ENCODE measurements around the gene NAXE.

NAXE gene

DNA sequence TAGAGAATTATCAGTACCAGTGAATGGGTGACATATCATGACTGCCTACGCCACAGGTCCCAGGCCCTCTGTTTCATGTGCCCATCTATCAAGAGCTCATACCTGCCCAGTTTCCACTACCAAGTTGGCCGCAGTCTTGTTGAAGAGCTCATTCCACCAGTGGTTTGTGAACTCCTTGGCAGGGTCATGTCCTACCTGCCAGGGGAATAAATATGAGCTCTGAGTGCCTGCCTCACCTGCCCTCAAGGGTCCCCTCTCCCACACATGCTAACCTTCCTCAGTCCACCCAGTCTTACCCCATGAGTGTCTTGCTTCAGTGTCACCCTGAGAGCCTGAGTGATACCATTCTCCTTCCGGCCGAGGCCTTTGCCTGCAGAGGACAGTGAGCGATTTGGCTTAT is 6.5 kb downstream of the NAXE start:
- CTCF ChIA-PET: interaction anchor here (0.6 to 0.8 kb wide), 2 partner anchors 10 to 152 kb away, joined by 3 read pairs; no protein-coding TSS in a partner anchor
- no peak for TF ChIP-seq FOXM1 (IDR thresholded peaks at IDR 0.05; ENCODE audit: borderline replicate concordance)
- TF ChIP-seq NFRKB (IDR thresholded peaks at IDR 0.05): no peak
- no peak for TF ChIP-seq FOXA1 (IDR thresholded peaks at IDR 0.05)
- no peak for TF ChIP-seq LEF1 (IDR thresholded peaks at IDR 0.05; ENCODE audit: borderline replicate concordance)
- no peak for TF ChIP-seq FOXK2 (IDR thresholded peaks at IDR 0.05)
- TF ChIP-seq ELF4 (IDR thresholded peaks at IDR 0.05): no peak
- TF ChIP-seq, protein P1, sequence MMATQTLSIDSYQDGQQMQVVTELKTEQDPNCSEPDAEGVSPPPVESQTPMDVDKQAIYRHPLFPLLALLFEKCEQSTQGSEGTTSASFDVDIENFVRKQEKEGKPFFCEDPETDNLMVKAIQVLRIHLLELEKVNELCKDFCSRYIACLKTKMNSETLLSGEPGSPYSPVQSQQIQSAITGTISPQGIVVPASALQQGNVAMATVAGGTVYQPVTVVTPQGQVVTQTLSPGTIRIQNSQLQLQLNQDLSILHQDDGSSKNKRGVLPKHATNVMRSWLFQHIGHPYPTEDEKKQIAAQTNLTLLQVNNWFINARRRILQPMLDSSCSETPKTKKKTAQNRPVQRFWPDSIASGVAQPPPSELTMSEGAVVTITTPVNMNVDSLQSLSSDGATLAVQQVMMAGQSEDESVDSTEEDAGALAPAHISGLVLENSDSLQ (IDR thresholded peaks at IDR 0.05): no peak
- no peak for TF ChIP-seq BHLHE40 (IDR thresholded peaks at IDR 0.05; ENCODE audit: borderline replicate concordance)
- TF ChIP-seq CTBP1 (IDR thresholded peaks at IDR 0.05; ENCODE audit: borderline replicate concordance): no peak
- TF ChIP-seq HDGF (IDR thresholded peaks at IDR 0.05; ENCODE audit: borderline replicate concordance): no peak
- no peak for TF ChIP-seq L3MBTL2 (conservative IDR thresholded peaks at IDR 0.05)
- TF ChIP-seq SP1 (IDR thresholded peaks at IDR 0.05): no peak
- no peak for TF ChIP-seq ARNT (IDR thresholded peaks at IDR 0.05)
- TF ChIP-seq TARDBP (IDR thresholded peaks at IDR 0.05): no peak
- TF ChIP-seq SUZ12 (IDR thresholded peaks at IDR 0.05): no peak
- TF ChIP-seq ZNF384 (IDR thresholded peaks at IDR 0.05): no peak
- no peak for DNase-seq (ENCODE audit: extremely low spot score)
- POLR2A ChIA-PET: no interaction called here

DNA sequence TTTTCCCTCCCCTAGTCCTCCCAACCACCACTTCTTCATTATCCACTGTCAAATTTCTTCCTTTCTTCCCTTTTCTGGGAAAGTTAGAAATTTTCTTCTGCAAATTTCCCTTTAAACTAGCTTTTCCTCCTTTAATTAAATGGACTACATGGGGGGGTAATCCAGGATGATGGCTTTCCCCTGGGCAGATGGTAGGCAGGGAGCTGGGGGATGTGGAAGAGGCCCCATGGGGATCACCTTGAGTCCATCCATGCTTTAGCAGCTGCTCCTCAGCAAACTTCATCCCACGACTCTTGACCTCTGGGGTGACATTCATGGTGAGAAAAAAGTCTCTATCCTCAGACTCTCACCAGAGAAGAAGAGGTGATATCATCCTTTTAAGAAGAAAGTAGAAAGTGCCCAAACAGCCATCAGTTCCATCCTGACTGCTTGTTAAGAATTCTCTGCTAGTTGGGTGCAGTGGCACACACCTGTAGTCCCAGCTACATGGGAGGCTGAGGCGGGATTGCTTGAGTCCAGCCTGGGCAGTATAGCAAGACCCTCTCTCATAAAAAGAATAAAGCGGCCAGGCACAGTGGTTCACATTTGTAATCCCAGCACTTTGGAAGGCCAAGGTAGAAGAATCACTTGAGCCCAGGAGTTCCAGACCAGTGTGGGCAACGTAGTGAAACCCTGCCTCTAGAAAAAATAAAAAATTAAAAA is 7.3 kb downstream of the NAXE start:
- ChIA-PET POLR2A (interaction anchor here (4.9 kb wide), 1 partner anchor 7 kb away, joined by 57 read pairs; the partner anchor contains the start of gene NAXE), CTCF (interaction anchor here (0.6 to 0.8 kb wide), 4 partner anchors 8 to 153 kb away, joined by 3 read pairs; no protein-coding TSS in a partner anchor)
- no peak for DNase-seq (ENCODE audit: extremely low spot score)
- no peak for TF ChIP-seq L3MBTL2 (conservative IDR thresholded peaks at IDR 0.05)

DNA sequence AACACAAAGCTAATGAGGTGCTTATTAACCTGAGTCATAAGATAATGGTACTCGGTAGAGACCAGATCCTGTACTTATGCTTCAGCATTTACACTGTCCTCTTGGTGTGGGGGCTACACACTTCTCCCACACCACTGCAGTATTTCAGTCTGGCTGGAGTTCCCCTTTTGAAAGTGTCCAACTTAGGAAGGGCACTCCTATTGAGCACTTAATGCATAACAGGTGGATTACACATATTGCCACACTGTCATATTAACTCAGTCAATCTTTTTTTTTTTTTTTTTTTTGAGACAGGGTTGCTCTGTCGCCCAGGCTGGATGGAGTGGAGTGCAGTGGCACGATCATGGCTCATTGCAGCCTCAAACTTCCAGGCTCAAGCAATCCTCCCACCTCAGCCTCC is 8.2 kb downstream of the NAXE start:
- no peak for DNase-seq (ENCODE audit: extremely low spot score)
- POLR2A ChIA-PET: interaction anchor here (1.0 to 4.9 kb wide), 3 partner anchors 8 to 143 kb away, joined by 4 to 57 read pairs (median 4); partner anchors contain the start of gene NAXE

GRCh38 chr1:156600733-156601121 is 9.2 kb downstream of the NAXE start:
- no peak for TF ChIP-seq TARDBP (IDR thresholded peaks at IDR 0.05)
- no peak for TF ChIP-seq LEF1 (IDR thresholded peaks at IDR 0.05; ENCODE audit: borderline replicate concordance)
- no peak for TF ChIP-seq ARNT (IDR thresholded peaks at IDR 0.05)
- no peak for TF ChIP-seq ZNF384 (IDR thresholded peaks at IDR 0.05)
- TF ChIP-seq FOXA1 (IDR thresholded peaks at IDR 0.05): no peak
- no peak for TF ChIP-seq SUZ12 (IDR thresholded peaks at IDR 0.05)
- ChIA-PET POLR2A (interaction anchor here (1.0 to 4.9 kb wide), 4 partner anchors 9 to 144 kb away, joined by 3 to 57 read pairs (median 4); partner anchors contain the start of genes NAXE and TTC24), CTCF (interaction anchor here (0.7 to 2.3 kb wide), 2 partner anchors 9 to 126 kb away, joined by 3 to 7 read pairs; partner anchors contain the start of gene NAXE)
- DNase-seq (ENCODE audit: extremely low spot score): no peak

More for the DNA sequence above, 8.2 kb downstream of the NAXE start:
- CTCF ChIA-PET: interaction anchor here (0.7 to 2.3 kb wide), 3 partner anchors 8 kb away, joined by 3 to 7 read pairs (median 3); partner anchors contain the start of gene NAXE
- TF ChIP-seq, protein P1 (IDR thresholded peaks at IDR 0.05): 0 out of 2 replicates have a peak, but pooled peaks have one; percentile 42
- no peak for TF ChIP-seq ELF4 (IDR thresholded peaks at IDR 0.05)
- TF ChIP-seq BHLHE40 (IDR thresholded peaks at IDR 0.05; ENCODE audit: borderline replicate concordance): no peak
- no peak for TF ChIP-seq L3MBTL2 (conservative IDR thresholded peaks at IDR 0.05)
- peak; percentile 89 for TF ChIP-seq ZNF384 (IDR thresholded peaks at IDR 0.05)
- TF ChIP-seq SP1 (IDR thresholded peaks at IDR 0.05): no peak

- peak; percentile 84 for DNase-seq (ENCODE audit: extremely low spot score)
- CTCF ChIA-PET: interaction anchor here (1.0 to 2.6 kb wide), 3 partner anchors 10 to 215 kb away, joined by 4 to 7 read pairs (median 7); partner anchors contain the start of gene NAXE
- TF ChIP-seq L3MBTL2 (conservative IDR thresholded peaks at IDR 0.05) (peak; percentile 93), ELF4 (IDR thresholded peaks at IDR 0.05) (peak; percentile 95), NFRKB (IDR thresholded peaks at IDR 0.05) (peak; percentile 88), TARDBP (IDR thresholded peaks at IDR 0.05) (no peak)
- POLR2A ChIA-PET: interaction anchor here (0.6 to 4.9 kb wide), 7 partner anchors 9 to 144 kb away, joined by 3 to 57 read pairs (median 4); partner anchors contain the start of genes MEF2D, NAXE and TTC24
Measured at GRCh38 chr1:156601122-156601830, 9.7 kb downstream of the NAXE start, which contains the start of gene GPATCH4. GPATCH4 (minus strand) TSS chr1:156601479.

- ChIA-PET POLR2A (interaction anchor here (0.6 to 4.9 kb wide), 5 partner anchors 10 to 144 kb away, joined by 3 to 57 read pairs (median 4); partner anchors contain the start of genes MEF2D and NAXE), CTCF (interaction anchor here (0.7 to 2.6 kb wide), 8 partner anchors 8 to 216 kb away, joined by 3 to 7 read pairs (median 4); partner anchors contain the start of gene NAXE)
- no peak for TF ChIP-seq FOXK2 (IDR thresholded peaks at IDR 0.05)
- TF ChIP-seq ZNF384 (IDR thresholded peaks at IDR 0.05): peak; percentile 84
- no peak for DNase-seq (ENCODE audit: extremely low spot score)
Measured at GRCh38 chr1:156601892-156602291, 10.3 kb downstream of the NAXE start.

All from HEK293T (cell line).